ENCODE measurements around the gene MYO3B.

Gene MYO3B, protein sequence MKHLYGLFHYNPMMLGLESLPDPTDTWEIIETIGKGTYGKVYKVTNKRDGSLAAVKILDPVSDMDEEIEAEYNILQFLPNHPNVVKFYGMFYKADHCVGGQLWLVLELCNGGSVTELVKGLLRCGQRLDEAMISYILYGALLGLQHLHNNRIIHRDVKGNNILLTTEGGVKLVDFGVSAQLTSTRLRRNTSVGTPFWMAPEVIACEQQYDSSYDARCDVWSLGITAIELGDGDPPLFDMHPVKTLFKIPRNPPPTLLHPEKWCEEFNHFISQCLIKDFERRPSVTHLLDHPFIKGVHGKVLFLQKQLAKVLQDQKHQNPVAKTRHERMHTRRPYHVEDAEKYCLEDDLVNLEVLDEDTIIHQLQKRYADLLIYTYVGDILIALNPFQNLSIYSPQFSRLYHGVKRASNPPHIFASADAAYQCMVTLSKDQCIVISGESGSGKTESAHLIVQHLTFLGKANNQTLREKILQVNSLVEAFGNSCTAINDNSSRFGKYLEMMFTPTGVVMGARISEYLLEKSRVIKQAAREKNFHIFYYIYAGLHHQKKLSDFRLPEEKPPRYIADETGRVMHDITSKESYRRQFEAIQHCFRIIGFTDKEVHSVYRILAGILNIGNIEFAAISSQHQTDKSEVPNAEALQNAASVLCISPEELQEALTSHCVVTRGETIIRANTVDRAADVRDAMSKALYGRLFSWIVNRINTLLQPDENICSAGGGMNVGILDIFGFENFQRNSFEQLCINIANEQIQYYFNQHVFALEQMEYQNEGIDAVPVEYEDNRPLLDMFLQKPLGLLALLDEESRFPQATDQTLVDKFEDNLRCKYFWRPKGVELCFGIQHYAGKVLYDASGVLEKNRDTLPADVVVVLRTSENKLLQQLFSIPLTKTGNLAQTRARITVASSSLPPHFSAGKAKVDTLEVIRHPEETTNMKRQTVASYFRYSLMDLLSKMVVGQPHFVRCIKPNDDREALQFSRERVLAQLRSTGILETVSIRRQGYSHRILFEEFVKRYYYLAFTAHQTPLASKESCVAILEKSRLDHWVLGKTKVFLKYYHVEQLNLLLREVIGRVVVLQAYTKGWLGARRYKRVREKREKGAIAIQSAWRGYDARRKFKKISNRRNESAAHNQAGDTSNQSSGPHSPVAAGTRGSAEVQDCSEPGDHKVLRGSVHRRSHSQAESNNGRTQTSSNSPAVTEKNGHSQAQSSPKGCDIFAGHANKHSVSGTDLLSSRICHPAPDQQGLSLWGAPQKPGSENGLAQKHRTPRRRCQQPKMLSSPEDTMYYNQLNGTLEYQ (N-terminal part only)

GRCh38 chr2:170177950-170178781 lies at the start of gene MYO3B:
Gene MYO3B, plus strand, starts transcription at chr2:170178147. Its CDS starts 141 bp downstream, at chr2:170178288.
- no peak for DNase-seq (ENCODE audit: low read depth)

DNA sequence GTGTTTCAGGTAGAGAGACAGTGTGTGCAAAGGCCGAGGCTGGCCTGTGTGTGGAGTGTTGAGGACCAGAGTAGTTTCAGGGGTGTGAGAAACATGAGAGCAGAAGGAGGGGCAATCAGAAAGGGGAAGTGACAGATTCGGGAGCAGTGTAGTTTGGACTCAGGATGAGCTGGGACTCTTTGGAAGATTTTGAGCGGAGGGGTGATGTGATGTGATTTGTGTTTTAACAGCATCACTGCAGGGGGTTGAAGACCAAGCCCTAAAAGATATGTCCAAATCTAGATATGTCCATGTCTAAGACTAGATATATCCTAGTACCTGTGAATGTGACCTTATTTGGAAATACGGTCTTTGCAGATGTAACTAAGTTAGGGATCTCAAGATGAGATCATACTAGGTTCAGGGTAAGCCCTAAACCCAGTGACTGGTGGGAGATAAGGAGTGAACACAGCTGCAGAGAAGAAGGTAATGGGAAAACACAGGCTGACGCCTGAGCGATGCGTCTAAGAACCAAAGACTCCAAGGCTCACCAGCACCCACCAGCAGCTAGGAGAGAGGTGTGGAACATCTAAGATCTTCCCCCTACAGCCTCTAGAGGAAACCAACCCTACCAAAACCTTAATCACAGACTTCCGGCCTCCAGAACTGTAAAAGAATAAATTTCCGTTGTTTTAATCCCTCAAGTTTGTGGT lies 38.5 kb upstream of the MYO3B start:
- no peak for DNase-seq (ENCODE audit: low read depth)

GRCh38 chr2:170140561-170140960 lies 37.4 kb upstream of the MYO3B start:
- DNase-seq (ENCODE audit: low read depth) = no peak

DNA sequence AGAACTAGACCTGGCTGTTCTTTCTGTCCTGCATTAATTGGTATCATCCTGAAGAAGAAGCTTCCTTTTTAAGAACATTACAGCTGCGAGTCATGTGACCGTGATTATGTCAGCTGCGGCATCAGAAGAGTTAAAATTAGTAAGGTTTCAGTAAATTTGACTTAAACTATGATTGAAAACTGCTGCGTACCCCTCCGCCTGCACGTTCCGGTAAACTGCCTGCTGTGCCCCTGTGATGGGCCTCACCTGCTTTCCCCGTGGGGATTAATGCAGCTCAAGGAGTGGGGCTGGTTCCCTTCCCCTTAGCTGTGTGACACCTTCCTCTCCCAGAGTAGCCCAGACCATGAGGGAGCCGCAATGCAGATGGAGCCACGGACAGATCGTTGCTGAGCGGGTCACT lies 36.1 kb upstream of the MYO3B start:
- DNase-seq (ENCODE audit: low read depth) = no peak

- no peak for DNase-seq (ENCODE audit: low read depth)
Measured at GRCh38 chr2:170142502-170142901, 35.4 kb upstream of the MYO3B start.

- no peak for DNase-seq (ENCODE audit: low read depth)
Measured at GRCh38 chr2:170143045-170143717, 34.8 kb upstream of the MYO3B start.

GRCh38 chr2:170144761-170145160 lies 33.2 kb upstream of the MYO3B start:
- DNase-seq (ENCODE audit: low read depth) = no peak

- no peak for DNase-seq (ENCODE audit: low read depth)
Measured at GRCh38 chr2:170145191-170145590, 32.8 kb upstream of the MYO3B start.

GRCh38 chr2:170145675-170146432 lies 32.1 kb upstream of the MYO3B start:
- no peak for DNase-seq (ENCODE audit: low read depth)

GRCh38 chr2:170146784-170147183 lies 31.2 kb upstream of the MYO3B start:
- DNase-seq (ENCODE audit: low read depth) = no peak

- no peak for DNase-seq (ENCODE audit: low read depth)
Measured at GRCh38 chr2:170147576-170147975, 30.4 kb upstream of the MYO3B start.

- DNase-seq (ENCODE audit: low read depth) = no peak
Measured at GRCh38 chr2:170148161-170148560, 29.8 kb upstream of the MYO3B start.

GRCh38 chr2:170152421-170152820 lies 25.5 kb upstream of the MYO3B start:
- no peak for DNase-seq (ENCODE audit: low read depth)

DNA sequence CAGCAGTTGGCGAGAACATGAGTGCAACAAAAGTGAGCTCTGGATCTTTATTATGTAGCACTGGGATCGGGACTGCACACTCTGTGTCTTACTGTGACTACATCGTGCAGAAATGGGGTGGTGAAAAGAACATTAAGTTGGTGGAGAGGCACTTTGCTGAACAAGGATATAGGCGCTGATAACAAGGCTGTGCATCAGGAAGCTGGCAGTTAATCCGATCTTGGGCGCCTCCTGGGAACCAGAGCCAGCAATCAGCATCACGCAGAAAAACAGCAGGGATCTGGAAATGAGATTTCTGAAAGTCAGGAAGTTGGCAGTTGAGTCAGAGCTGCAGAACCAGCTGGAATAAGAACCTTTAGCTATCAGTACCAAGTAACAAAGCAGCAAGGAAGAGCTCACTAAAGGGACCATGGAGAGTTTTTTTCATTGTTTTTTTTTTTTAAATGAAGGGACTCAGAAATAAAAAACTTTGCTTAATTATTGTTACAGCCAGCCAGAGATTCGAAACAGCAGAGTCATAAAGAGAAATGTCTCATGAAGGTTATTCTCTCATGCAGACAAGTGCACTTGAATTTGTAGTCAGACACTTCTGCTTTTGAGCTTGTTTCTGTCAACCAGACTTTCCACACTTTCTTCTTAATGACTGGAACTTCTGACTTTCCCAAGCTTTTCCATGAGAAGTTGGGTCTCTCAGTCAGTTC lies 22.8 kb upstream of the MYO3B start:
- no peak for DNase-seq (ENCODE audit: low read depth)

- no peak for DNase-seq (ENCODE audit: low read depth)
Measured at GRCh38 chr2:170155723-170156253, 22.2 kb upstream of the MYO3B start.

DNA sequence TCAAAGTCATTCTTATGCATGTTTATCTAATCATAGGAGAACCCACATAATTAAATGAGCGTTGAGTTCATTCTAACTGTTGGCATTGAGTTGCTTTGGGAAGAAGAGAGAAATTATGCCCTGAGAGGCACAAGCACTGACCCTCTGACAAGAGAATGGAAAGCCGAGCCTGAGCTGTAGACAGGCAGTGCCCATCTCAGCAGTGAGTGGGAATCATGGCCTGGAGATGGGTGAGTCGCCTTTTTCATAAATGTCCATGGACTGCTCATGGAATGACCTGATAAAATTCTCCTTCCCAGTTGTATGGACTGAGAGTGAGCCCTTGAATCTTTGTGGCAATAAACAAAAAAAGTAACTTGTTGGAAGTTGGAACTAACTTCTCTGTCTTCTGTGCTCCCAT lies 21.4 kb upstream of the MYO3B start:
- no peak for DNase-seq (ENCODE audit: low read depth)

DNA sequence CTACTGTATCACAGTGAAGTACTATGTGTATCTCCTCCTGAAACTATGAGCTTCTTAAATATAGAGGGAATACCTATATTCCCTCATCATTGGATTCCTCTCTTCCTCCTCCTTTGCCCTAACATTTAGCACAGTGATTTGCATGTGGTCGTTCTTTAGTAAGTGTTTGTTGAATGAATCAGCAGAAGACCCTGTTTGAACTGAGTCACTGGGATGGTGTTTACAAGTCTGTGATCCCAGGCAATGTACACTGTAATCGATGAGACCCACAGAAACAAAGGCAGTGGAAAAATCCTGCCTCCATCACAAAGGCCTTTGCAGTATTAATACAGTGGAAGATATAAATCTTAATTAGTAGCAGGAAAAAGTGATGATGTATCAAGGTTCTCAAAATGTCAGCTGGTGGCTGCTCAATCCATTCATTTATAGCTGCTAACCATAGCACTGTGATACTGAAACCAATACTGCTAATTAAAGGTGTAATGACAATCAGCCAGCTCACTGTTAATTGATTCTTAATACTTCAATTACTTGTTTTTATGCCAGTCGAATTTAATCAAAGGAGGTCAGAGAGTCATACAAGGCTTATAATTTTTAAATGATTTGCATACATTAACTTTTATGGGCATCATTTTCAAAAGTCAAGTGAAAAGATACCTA lies 20.8 kb upstream of the MYO3B start:
- no peak for DNase-seq (ENCODE audit: low read depth)

DNA sequence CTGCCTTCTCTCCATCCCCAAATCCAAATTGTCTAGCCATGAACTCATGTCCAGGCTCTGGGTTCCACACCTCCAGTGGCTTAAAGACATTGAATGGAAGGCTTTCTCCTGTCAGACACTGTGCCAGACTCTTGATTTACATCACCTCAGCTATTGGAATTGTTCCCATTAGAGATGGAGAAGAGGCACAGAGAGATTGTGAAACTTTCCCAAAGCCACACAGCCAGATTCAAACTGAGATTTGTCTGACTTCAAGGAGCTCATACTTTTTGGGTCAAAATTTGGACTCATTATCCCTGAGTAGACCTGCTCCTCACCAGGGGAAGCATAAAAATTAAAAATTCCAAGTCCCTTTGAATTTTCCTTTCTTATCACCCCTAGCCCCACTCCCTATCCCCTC lies 18.9 kb upstream of the MYO3B start:
- no peak for DNase-seq (ENCODE audit: low read depth)
